Hepatic stellate cell (primary cell): ENCODE data around the gene EML4.
"Not testable (repeated sequence)": the region's sequence is repeated elsewhere in the genome, so short reads cannot be mapped to it uniquely, and the experiment has no call there.

Experiments used
- DNase-seq: peaks from one replicate; pipeline ENCODE4 v3.0.0; 2011; ENCODE audit warnings: low spot score

Gene EML4

DNA sequence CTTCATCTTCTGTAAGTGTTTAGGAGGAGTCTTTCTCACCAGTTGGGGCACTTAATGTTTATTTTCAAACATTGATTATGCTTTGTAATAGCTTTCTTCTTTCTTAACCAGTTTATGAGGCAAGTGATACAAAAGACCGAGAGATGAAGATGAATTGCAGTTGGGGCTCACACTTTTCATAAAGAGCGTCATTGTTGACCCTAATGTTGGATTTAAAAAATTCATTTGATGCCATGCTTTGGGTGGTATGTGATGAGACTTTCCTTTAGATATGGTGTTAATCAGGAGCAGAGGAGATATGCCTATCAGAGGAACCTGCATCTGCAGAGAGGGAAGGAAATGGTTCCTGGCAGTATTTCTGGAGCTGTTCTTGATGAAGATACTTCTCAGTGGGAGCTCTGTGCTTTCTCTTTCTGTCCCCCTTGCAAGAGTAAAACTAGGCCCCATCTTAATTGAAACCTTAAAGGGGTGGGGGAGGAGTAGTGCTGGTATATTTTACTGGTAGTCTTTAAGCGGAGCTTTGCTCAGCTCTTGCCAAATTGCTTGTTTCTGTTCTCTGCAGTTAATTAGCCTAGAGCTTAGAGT is 2.3 kb downstream of the EML4 start:
- no peak for DNase-seq

DNA sequence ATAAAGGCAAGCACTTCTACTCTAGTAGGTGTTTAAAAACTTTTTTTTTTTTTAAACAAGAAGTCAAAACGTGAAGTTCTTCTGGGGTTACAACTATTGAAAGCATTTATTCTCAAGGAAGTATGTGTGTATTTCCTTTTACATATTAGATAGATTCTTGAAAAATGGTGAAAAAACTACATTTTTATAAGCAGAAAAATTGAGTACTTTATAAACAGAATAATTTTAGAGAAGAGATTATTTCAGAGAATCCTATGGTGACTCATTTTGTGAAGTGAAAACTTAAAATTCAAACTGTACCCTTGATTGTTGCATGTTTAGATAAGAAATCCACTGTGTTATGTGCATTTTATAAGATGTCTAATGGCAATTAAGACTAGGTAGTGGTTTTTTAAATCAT is 2.9 kb downstream of the EML4 start:
- DNase-seq, result no peak

DNA sequence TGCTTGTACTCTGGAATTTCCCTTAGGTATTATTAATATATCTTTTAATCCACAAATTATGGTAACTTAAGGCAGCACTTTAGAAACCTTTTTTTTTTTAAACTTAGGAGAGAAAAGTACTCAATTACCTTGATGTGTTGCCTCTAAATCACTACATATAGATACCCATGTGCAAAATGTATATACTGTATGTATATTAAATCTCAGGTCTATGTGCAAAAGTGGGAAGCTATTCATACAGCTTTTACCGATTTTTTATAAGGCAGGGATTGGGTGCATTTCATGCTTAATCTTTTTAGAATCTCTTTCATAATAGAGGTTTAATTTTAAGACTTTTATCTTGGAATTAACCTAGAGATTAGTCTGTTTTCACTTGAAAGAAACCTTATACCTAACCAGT is 3.4 kb downstream of the EML4 start:
- DNase-seq, result no peak

GRCh38 chr2:42173467-42173866 is 4.3 kb downstream of the EML4 start:
- not testable (repeated sequence) for DNase-seq

GRCh38 chr2:42176992-42177738 is 8.0 kb downstream of the EML4 start:
- no peak for DNase-seq

- no peak for DNase-seq
Measured at GRCh38 chr2:42178335-42178734, 9.2 kb downstream of the EML4 start.

DNA sequence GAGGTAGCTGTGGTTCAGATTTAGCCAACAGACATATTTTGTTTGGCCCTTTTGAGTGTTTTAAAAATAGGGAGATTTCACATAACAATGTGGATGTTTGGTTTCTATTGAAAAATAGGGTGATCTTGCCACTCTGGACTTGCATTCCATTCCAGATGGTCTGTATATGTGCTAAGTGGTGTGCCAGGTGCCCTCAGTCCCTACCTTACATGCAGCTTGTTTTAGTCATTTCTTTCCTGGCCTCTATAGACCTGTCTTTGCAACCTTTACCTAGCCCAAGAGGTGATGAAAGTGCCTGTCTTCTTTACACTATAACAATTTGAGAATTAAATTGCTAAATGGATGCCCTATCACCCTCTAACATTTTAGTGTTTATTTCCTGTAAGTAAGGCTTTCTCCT is 11.1 kb downstream of the EML4 start:
- DNase-seq, result no peak

GRCh38 chr2:42182654-42183308 is 13.6 kb downstream of the EML4 start:
- no peak for DNase-seq

DNA sequence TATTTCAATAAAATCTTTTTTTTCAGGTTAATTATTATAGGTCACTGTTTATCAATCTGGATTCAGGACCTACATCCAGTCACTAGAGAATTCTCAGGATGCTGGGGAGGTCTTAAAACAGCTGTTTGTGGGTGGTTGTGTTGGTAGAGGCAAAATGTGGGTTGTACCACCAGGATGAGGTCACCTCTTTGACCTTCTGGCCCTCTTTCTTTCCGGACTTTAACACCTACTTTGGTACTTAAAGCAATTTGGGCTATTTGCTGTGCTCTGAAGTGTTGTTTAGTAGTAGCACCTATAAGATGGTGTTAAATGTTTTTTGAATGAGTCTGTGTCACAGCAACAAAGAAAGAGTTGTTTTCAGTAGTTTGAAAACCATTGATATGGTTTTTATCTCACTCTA is 14.6 kb downstream of the EML4 start:
- DNase-seq, result no peak

- DNase-seq, result no peak
Measured at GRCh38 chr2:42184346-42184745, 15.2 kb downstream of the EML4 start.

- DNase-seq, result no peak
Measured at GRCh38 chr2:42185220-42185921, 16.2 kb downstream of the EML4 start.

- DNase-seq, result no peak
Measured at GRCh38 chr2:42186366-42186765, 17.2 kb downstream of the EML4 start.

- no peak for DNase-seq
Measured at GRCh38 chr2:42186945-42187632, 17.9 kb downstream of the EML4 start.

DNA sequence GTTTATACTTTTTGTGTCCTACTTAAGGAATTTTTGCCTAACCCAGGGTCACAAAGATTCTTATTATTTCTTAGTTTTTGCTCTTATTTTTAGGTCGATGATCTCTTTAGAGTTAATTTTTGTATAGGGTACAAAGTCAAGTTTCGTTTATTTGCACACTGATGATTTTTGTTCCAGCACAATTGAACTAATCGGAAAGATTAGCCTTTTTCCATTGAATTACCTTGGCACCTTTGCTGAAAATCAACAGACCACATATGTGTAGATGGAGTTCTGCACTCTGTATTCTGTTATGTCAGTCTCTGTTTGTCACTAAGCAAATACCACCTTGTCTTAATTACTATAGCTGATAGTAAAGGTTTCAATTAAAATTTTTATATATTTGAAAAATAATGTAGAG is 18.7 kb downstream of the EML4 start:
- no peak for DNase-seq

DNA sequence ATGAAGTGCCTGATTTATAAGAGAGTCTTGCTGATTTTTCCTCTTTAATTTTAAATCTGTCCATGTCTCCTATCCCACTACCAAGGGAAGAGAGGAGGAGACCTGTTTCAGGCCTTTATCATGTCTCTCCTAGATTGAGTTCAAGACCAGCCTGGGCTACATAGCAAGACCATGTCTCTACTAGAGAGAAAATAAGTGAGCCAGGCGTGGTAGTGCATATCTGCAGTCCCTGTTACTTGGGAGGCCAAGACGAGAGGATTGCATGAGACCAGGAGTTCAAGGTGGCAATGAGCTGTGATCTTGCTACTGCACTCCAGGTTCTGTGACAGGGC is 20.0 kb downstream of the EML4 start:
- no peak for DNase-seq

GRCh38 chr2:42190191-42190590 is 21.0 kb downstream of the EML4 start:
- DNase-seq, result no peak

DNA sequence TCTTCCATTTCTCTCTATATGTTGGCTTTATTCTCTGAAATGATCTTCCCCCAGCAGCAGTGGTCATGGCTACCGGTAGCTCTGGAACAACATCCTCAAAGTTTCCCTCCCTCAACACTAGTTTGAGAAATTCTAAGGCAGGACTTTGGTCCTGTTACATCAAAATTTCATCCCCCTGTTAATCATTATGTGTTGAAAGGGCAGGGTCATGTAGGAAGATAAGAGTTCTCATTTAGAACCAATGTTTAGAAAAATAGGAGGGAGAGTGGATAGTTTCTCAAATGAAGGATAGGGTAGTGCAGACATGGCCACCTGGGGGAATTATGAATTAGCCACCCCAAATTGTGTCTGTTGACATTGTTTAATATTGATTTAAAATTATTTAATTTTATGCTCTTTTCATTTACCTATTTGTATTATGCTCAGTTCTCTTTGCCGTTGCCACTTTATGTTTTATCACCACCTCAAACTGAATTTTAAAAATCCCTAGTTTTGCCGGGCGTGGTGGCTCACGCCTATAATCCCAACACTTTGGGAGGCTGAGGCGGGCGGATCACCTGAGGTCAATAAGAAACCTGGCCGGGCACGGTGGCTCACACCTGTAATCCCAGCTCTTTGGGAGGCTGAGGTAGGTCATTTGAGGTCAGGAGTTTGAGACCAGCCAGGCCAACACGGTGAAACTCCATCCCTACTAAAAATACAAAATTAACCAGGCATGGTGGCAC is 22.3 kb downstream of the EML4 start:
- DNase-seq, result no peak

DNA sequence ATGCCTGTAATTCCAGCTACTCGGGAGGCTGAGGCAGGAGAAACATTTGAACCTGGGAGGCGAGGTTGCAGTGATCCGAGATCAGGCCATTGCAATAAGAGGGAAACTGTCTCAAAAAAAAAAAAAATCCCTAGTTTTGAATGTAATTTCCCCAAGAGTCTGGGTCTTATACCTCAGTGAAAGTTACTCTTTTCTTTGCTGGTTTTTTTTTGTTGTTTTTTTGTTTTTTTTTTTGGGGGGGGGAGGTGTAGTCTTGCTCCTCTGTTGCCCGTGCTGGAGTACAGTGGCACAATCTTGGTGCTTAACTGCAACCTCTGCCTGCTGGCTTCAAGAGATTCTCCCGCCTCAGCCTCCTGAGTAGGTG is 22.8 kb downstream of the EML4 start:
- DNase-seq, result no peak

DNA sequence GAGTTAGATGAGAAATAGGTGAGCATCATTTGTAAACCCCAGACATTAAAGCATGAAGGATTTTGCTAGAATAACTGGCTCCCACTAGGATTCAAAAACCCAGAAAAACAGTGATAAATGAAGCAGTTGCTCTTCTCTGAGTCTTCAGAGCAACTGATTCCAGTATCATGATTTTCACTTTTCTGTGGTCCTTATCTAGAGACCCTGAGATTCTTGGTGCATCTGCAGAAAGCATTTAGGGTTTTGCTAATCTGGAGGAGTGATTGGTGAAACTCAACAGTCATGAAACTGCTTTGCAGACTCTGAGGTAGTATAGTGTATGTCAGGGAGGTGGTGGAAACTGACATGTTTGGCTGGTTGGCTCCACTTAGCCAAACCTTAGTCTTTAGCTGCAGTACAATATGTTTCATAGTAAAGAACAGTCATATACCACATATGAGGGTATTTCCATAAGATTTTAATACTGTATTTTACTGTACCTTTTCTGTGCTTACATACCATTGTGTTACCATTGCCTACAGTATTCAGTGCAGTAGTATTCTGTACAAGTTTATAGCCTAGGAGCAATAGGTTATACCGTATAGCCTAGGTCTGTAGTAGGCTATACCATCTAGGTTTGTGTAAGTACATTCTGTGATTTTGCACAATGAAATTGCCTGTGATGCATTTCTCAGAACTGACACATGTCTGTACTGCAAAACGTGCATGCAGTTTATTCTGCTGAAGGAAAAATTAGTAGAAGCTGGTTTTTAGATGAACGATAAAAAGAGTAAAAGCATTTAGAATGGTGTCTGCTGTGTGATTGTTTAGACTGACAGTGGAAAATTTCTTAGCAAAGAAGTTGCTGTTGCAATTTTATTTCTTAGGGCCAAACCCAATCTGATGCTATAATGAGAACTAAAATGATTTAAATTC is 23.8 kb downstream of the EML4 start:
- no peak for DNase-seq

DNA sequence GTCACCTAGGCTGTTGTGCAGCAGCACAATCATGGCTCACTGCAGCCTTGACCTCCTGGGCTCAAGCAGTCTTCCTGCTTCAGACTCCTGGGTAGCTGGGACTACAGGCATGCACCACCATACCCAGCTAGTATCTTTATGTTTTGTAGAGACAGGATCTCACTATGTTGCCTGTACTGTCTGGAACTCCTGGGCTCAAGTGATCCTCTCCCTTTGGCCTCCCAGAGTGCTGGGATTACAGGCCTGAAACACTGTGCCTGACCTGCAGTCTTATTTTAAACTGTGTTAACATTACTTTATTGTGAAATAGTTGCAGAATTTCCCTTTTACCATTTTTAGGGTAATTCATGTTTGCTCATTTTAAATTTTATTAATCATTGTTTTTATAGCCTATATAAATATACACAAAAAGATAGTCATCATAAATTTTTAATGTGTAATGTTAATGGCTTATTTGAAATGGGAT is 24.6 kb downstream of the EML4 start:
- DNase-seq, result no peak

DNA sequence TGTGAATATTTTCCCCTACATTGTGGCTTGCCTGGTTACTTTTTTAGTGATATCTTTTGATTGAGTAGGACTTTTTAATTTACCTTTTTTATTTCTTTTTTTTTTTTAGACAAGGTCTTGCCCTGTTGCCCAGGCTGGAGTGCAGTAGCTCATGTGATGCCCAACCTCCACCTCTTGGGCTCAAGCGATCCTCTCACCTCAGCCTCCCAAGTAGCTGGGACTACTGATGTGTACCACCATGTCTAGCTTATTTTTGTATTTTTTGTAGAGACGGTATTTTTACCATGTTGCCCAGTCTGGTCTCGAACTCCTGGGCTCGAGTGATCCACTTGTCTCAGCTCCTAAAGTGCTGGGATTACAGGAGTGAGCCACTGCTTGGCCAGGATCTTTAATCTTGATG is 25.3 kb downstream of the EML4 start:
- no peak for DNase-seq
